Measurements from ENCODE around the gene MKRN2.
"Not testable (repeated sequence)": the region's sequence is repeated elsewhere in the genome, so short reads cannot be mapped to it uniquely, and the experiment has no call there.

Gene MKRN2

DNA sequence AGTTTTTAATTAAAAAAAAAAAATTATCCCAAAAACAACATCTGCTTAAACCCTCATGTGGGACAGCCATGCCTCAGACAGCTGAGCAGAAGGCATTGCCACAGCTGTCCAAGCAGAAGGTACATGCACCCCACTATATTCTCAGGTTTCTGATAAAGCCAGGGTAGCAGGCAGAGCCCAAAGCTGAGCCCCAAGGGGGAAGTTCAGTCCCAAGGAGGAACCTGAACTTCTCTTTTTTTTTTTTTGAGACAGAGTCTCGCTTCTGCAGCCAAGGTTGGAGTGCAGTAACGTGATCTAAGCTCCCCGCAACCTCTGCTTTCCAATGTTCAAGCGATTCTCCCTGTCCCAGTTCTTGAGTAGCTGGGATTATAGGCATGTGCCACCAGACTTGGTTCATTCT is 33.2 kb downstream of the MKRN2 start:
- DNase-seq: no peak

- no peak for DNase-seq
These were observed 34.6 kb downstream of the MKRN2 start for GRCh38 chr3:12591456-12591855.

GRCh38 chr3:12591997-12592715 is 35.3 kb downstream of the MKRN2 start:
- no peak for DNase-seq

- no peak for DNase-seq
These were observed 36.6 kb downstream of the MKRN2 start for GRCh38 chr3:12593473-12593872.

- DNase-seq: no peak
These were observed 42.0 kb downstream of the MKRN2 start for GRCh38 chr3:12598890-12599289.

DNA sequence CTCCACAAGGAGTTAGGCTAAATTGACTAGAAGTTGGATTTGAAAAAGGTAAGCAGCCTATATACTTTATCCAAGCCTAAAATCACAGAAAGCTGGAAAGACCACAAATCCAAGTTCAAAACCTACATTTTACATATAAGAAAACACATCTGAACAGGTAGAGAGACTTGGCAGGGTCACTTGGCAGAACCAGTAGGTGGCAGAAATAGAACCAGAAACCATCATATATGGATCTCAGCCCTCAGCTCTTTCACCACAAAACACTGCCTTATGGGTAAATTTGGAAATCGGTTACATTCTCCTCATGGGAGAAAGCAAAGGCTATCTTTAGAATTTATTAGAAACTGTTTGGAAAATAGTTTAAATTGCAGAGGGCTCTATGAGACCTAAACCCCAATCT is 44.2 kb downstream of the MKRN2 start:
- no peak for DNase-seq

GRCh38 chr3:12603969-12604368 is 47.1 kb downstream of the MKRN2 start:
- no peak for DNase-seq

DNA sequence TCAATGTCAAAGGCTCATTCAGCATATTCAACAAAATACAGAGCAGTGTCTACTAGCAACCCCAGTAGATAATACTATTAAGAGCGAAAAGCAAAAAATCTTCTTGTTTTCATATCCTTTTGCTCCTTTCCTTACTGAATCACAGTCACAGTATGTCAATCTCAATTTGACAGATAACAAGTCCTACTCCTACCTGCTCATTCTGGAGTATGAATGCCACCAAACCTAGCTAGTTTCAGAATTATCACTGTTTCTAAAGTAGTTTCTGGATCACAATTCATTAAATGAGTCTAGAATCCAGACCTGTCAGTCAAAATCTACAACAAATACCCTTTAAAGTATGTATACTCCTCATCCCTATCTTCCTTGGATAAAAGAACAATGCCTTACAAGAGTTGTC is 51.5 kb downstream of the MKRN2 start:
- no peak for DNase-seq

GRCh38 chr3:12611117-12611516 is 54.2 kb downstream of the MKRN2 start:
- DNase-seq: no peak

GRCh38 chr3:12612514-12613226 is 55.8 kb downstream of the MKRN2 start:
- no peak for DNase-seq

DNA sequence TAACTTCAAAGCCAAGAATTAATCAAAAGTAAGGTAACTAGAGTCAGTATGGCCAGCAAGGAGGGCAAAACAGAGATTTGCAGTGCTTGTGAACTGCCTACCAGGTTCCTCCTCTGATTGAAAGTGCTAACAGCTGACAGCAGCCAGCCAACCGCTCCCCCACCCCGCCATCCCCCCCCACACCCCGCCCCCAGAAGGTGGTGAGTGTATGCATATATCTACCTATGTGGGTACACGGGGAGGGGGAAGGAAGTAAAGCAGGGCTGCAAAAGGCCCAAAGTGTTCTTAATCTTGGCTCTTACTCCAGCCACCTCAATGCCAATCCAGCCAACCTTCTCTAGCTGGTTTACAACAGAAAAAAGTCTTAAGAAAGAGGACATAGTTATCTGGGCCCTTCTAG is 56.4 kb downstream of the MKRN2 start:
- DNase-seq: peak; percentile 5 to 11

GRCh38 chr3:12615266-12615665 is 58.4 kb downstream of the MKRN2 start:
- no peak for DNase-seq

GRCh38 chr3:12618426-12618825 is 61.5 kb downstream of the MKRN2 start:
- no peak for DNase-seq

GRCh38 chr3:12620305-12620704 is 63.4 kb downstream of the MKRN2 start:
- DNase-seq: no peak

- DNase-seq: no peak
These were observed 63.8 kb downstream of the MKRN2 start for GRCh38 chr3:12620729-12621128.

DNA sequence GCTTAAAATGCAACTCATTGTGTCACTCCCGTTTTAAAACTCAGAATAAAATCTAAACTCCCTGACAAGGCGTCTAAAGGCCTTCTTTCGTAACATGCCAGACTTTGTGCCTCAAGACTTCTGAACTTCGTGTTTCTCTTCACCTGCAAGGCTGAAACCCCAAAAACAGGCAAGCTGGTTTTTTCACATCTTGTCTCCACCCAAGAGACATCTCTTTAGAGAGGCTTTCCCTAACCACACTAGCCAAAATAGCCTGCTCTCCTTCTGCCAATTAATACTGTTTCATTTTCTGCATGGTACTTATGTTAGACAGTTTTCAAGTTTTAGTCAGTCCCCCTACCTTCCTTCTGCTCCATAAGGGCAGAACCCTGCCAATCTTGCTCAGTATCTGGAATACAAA is 65.4 kb downstream of the MKRN2 start:
- DNase-seq: no peak

- no peak for DNase-seq
These were observed 67.2 kb downstream of the MKRN2 start for GRCh38 chr3:12624056-12624455.

DNA sequence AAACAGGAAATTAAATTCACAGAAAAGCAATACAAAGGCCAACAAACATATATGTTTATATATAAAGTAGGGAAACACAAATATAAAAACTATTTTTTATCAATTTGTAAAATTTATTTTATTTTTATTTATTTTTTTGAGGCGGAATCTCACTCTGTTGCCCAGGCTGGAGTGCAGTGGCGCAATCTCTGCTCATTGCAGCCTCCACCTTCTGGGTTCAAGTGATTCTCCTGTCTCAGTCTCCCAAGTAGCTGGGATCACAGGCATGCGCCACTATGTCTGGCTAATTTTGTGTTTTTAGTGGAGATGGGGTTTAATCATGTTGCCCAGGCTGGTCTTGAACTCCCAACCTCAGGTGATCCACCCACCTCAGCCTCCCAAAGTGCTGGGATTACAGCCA is 68.1 kb downstream of the MKRN2 start:
- not testable (repeated sequence) for DNase-seq

- no peak for DNase-seq
These were observed 70.5 kb downstream of the MKRN2 start for GRCh38 chr3:12627370-12627769.

- no peak for DNase-seq
These were observed 71.9 kb downstream of the MKRN2 start for GRCh38 chr3:12628813-12629212.

- no peak for DNase-seq
These were observed 72.7 kb downstream of the MKRN2 start for GRCh38 chr3:12629560-12629959.

GRCh38 chr3:12630292-12630691 is 73.4 kb downstream of the MKRN2 start:
- DNase-seq: no peak

GRCh38 chr3:12630843-12631242 is 74.0 kb downstream of the MKRN2 start:
- not testable (repeated sequence) for DNase-seq

GRCh38 chr3:12632523-12632922 is 75.6 kb downstream of the MKRN2 start:
- no peak for DNase-seq

GRCh38 chr3:12633108-12633507 is 76.2 kb downstream of the MKRN2 start:
- DNase-seq: no peak

All from activated CD4-positive, alpha-beta T cell treated with anti-CD3 and anti-CD28 coated beads for 4 hours (primary cell).